ENCODE measurements around the gene PHACTR2.
"Not testable (repeated sequence)": the region's sequence is repeated elsewhere in the genome, so short reads cannot be mapped to it uniquely, and the experiment has no call there.

Gene PHACTR2

GRCh38 chr6:143822584-143823024 lies 144.8 kb downstream of the PHACTR2 start:
- DNase-seq, result no peak

GRCh38 chr6:143823548-143823947 lies 145.8 kb downstream of the PHACTR2 start:
- no peak for DNase-seq

- DNase-seq, result no peak
Measured at GRCh38 chr6:143828572-143828971, 150.8 kb downstream of the PHACTR2 start.

GRCh38 chr6:143836150-143836549 lies 158.4 kb downstream of the PHACTR2 start:
- no peak for DNase-seq

GRCh38 chr6:143838395-143838794 lies 160.6 kb downstream of the PHACTR2 start:
- no peak for DNase-seq

- no peak for DNase-seq
Measured at GRCh38 chr6:143839196-143839595, 161.4 kb downstream of the PHACTR2 start.

- no peak for DNase-seq
Measured at GRCh38 chr6:143840595-143841265, 163.0 kb downstream of the PHACTR2 start.

GRCh38 chr6:143842461-143842901 lies 164.7 kb downstream of the PHACTR2 start:
- no peak for DNase-seq

GRCh38 chr6:143842902-143843676 lies 165.3 kb downstream of the PHACTR2 start, which contains the start of gene LTV1:
Gene LTV1 (plus strand): TSS chr6:143843338. CDS start chr6:143843478, 140 bp downstream.
- peak; percentile 96 for DNase-seq

- no peak for DNase-seq
Measured at GRCh38 chr6:143843677-143843999, 165.9 kb downstream of the PHACTR2 start.

GRCh38 chr6:143844006-143844405 lies 166.2 kb downstream of the PHACTR2 start:
- DNase-seq, result no peak

- no peak for DNase-seq
Measured at GRCh38 chr6:143845033-143845432, 167.3 kb downstream of the PHACTR2 start.

- DNase-seq, result not testable (repeated sequence)
Measured at GRCh38 chr6:143851706-143852105, 173.9 kb downstream of the PHACTR2 start.

GRCh38 chr6:143855057-143855456 lies 177.3 kb downstream of the PHACTR2 start:
- not testable (repeated sequence) for DNase-seq

GRCh38 chr6:143856762-143857161 lies 179.0 kb downstream of the PHACTR2 start:
- not testable (repeated sequence) for DNase-seq

- DNase-seq, result no peak
Measured at GRCh38 chr6:143857651-143858050, 179.9 kb downstream of the PHACTR2 start.

- DNase-seq, result no peak
Measured at GRCh38 chr6:143859891-143860660, 182.3 kb downstream of the PHACTR2 start.

GRCh38 chr6:143863771-143864170 lies 186.0 kb downstream of the PHACTR2 start:
- no peak for DNase-seq

- no peak for DNase-seq
Measured at GRCh38 chr6:143864234-143864633, 186.5 kb downstream of the PHACTR2 start, which contains the start of gene ZC2HC1B. Gene ZC2HC1B (plus strand): TSS chr6:143864474. CDS start chr6:143864540, 66 bp downstream.

GRCh38 chr6:143867236-143867635 lies 189.5 kb downstream of the PHACTR2 start:
- no peak for DNase-seq

- DNase-seq, result not testable (repeated sequence)
Measured at GRCh38 chr6:143868808-143869207, 191.0 kb downstream of the PHACTR2 start.

- not testable (repeated sequence) for DNase-seq
Measured at GRCh38 chr6:143871202-143871730, 193.5 kb downstream of the PHACTR2 start.

GRCh38 chr6:143872201-143872600 lies 194.4 kb downstream of the PHACTR2 start:
- DNase-seq, result peak; percentile 59

Measured in activated CD4-positive, alpha-beta T cell treated with anti-CD3 and anti-CD28 coated beads, Interleukin-2, Interleukin-6, amounts not matched to agents 100 ng/mL and 50 ng/mL, durations not matched to agents 16 hours and 8 hours (primary cell).